SK-N-SH (cell line): ENCODE results near the gene ZBTB46. TPM values are rescaled to one million over a fixed set of nuclear protein-coding genes. Genes with fewer than 3 reads are reported as not detected.

Source experiments
- CTCF ChIA-PET: fragments of 300-600, 350-600 bp; formaldehyde crosslinking; extraction: SDS; loops from one replicate; lab custom pipeline; 2021; lab: Yijun Ruan, JAX
- POLR2A ChIA-PET: fragments of 350-600 bp; sonication (Branson Sonifier 250); formaldehyde crosslinking; extraction: SDS; loops from one replicate; lab custom pipeline; 2020; ENCODE audit warnings: antibody characterized with exemption, inconsistent platforms; lab: Yijun Ruan, JAX
- DNase-seq: peaks from one replicate; pipeline ENCODE4 v3.0.0; 2012
- H2AFZ ChIP-seq: fragments of 200-600 bp; sonication (generic); 2 replicates; pipeline ENCODE4 v1.8.1; 2016; ENCODE audit warnings: antibody characterized with exemption, mild to moderate bottlenecking, low read depth
- H3F3A ChIP-seq: fragments of 200-600 bp; sonication (generic); replicated peaks from 2 replicates; pipeline ENCODE3; 2016; ENCODE audit warnings: antibody characterized with exemption, mild to moderate bottlenecking; ENCODE audit not compliant: insufficient read depth
- H3K27ac ChIP-seq, 2 experiments: fragments of 200-500 bp in 1 of 2; fragments of 200-600 bp in 1 of 2; sonication (Bioruptor generic) in 1 of 2; sonication (generic), shearing (Covaris generic) in 1 of 2; 2 replicates each; pipeline versions ENCODE4 v1.5.1 to v1.6.1; 2014 to 2016; ENCODE audit warnings: low read depth in 2 of 2, inconsistent platforms in 1 of 2, low read length in 1 of 2, mild to moderate bottlenecking in 1 of 2, mixed read lengths in 1 of 2
- H3K27me3 ChIP-seq: fragments of 200-600 bp; sonication (generic), shearing (Covaris generic); 2 replicates; pipeline ENCODE4 v1.6.1; 2016; ENCODE audit warnings: mixed run types; ENCODE audit not compliant: insufficient read depth
- H3K36me3 ChIP-seq, 2 experiments: fragments of 200-500 bp in 1 of 2; fragments of 200-600 bp in 1 of 2; sonication (Bioruptor generic) in 1 of 2; sonication (generic) in 1 of 2; replicated peaks in 1 of 2; 2 replicates each; pipeline versions ENCODE3 to v1.5.1; 2014 to 2016; ENCODE audit warnings: low read length in 1 of 2, mild to moderate bottlenecking in 1 of 2; ENCODE audit not compliant: insufficient read depth in 2 of 2, control insufficient read depth in 1 of 2
- H3K4me1 ChIP-seq, 2 experiments: fragments of 200-500 bp in 1 of 2; fragments of 200-600 bp in 1 of 2; sonication (Bioruptor generic) in 1 of 2; sonication (generic), shearing (Covaris generic) in 1 of 2; 2 replicates each; pipeline versions ENCODE4 v1.5.1 to v1.6.1; 2014 to 2016; ENCODE audit warnings: low read depth in 1 of 2, low read length in 1 of 2, mixed run types in 1 of 2; ENCODE audit not compliant: insufficient read depth in 2 of 2, control insufficient read depth in 1 of 2
- H3K4me2 ChIP-seq: fragments of 200-600 bp; sonication (generic), shearing (Covaris generic); 2 replicates; pipeline ENCODE4 v1.6.1; 2017; ENCODE audit warnings: mixed run types
- H3K4me3 ChIP-seq, 2 experiments: fragments of 200-500 bp in 1 of 2; fragments of 200-600 bp in 1 of 2; sonication (Bioruptor generic) in 1 of 2; sonication (generic), shearing (Covaris generic) in 1 of 2; 2 replicates each; pipeline versions ENCODE4 v1.5.1 to v1.8.1; 2014 to 2016; ENCODE audit warnings: low read depth in 2 of 2, inconsistent platforms in 1 of 2, low read length in 1 of 2, mild to moderate bottlenecking in 1 of 2, mixed read lengths in 1 of 2, moderate library complexity in 1 of 2
- H3K79me2 ChIP-seq: fragments of 200-600 bp; sonication (generic); 2 replicates; pipeline ENCODE4 v1.8.1; 2017; ENCODE audit warnings: mild to moderate bottlenecking; ENCODE audit not compliant: insufficient read depth
- H3K9ac ChIP-seq: fragments of 200-600 bp; sonication (generic); 2 replicates; pipeline ENCODE4 v1.6.1; 2017; ENCODE audit warnings: mixed run types
- H3K9me2 ChIP-seq: fragments of 200-600 bp; sonication (generic); 2 replicates; pipeline ENCODE4 v1.6.1; 2017; ENCODE audit warnings: mixed run types
- H3K9me3 ChIP-seq: fragments of 200-600 bp; sonication (generic); 2 replicates; pipeline ENCODE4 v1.6.1; 2017; ENCODE audit warnings: mixed run types, mild to moderate bottlenecking, moderate library complexity
- H4K20me1 ChIP-seq: fragments of 200-600 bp; sonication (generic); 2 replicates; pipeline ENCODE4 v1.6.1; 2017; ENCODE audit warnings: mild to moderate bottlenecking, mixed run types; ENCODE audit not compliant: insufficient read depth
- EZH2phosphoT487 ChIP-seq: fragments of 200-600 bp; sonication (generic); IDR thresholded peaks from 2 replicates; pipeline ENCODE4 v1.6.1; 2017; ENCODE audit warnings: low read depth, mixed run types, mild to moderate bottlenecking, antibody characterized with exemption, moderate library complexity, borderline replicate concordance
- FOXJ3 ChIP-seq: sonication (generic); formaldehyde crosslinking; IDR thresholded peaks from 2 replicates; pipeline ENCODE4 v1.5.1; 2020; ENCODE audit warnings: mild to moderate bottlenecking, missing genetic modification reagents
- FOXM1 ChIP-seq: IDR thresholded peaks from 2 replicates; pipeline ENCODE4 v1.4.0; 2012; ENCODE audit warnings: low read depth, mild to moderate bottlenecking
- GATA2 ChIP-seq: sonication (generic); formaldehyde crosslinking; IDR thresholded peaks from 2 replicates; pipeline ENCODE4 v1.5.0; 2020; ENCODE audit warnings: mild to moderate bottlenecking, missing genetic modification reagents
- JUND ChIP-seq: IDR thresholded peaks from 2 replicates; pipeline ENCODE4 v1.4.0; 2012
- MAX ChIP-seq: IDR thresholded peaks from 2 replicates; pipeline ENCODE4 v1.4.0; 2012; ENCODE audit warnings: low read depth
- MEF2A ChIP-seq: IDR thresholded peaks from 2 replicates; pipeline ENCODE4 v1.4.0; 2012; ENCODE audit warnings: low read depth, borderline replicate concordance
- MXI1 ChIP-seq: IDR thresholded peaks from 2 replicates; pipeline ENCODE4 v1.6.1; 2012; ENCODE audit warnings: mild to moderate bottlenecking, low read depth, low read length, improper control_type of control experiment
- NFIC ChIP-seq: IDR thresholded peaks from 2 replicates; pipeline ENCODE4 v1.4.0; 2012; ENCODE audit warnings: borderline replicate concordance
- NRF1 ChIP-seq: IDR thresholded peaks from 2 replicates; pipeline ENCODE4 v1.6.1; 2012; ENCODE audit warnings: low read depth, mild to moderate bottlenecking, low read length
- PBX3 ChIP-seq: IDR thresholded peaks from 2 replicates; pipeline ENCODE4; 2012
- POLR2AphosphoS5 ChIP-seq: IDR thresholded peaks from 2 replicates; pipeline ENCODE4 v1.6.1; 2012; ENCODE audit warnings: low read depth, low read length
- RCOR1 ChIP-seq: fragments of 150-350 bp; IDR thresholded peaks from 2 replicates; pipeline ENCODE4 v1.6.1; 2017; ENCODE audit warnings: antibody characterized with exemption, low read length
- REST ChIP-seq: IDR thresholded peaks from 2 replicates; pipeline ENCODE4 v1.6.1; 2012; ENCODE audit warnings: mild to moderate bottlenecking, low read depth, low read length, moderate library complexity
- RXRA ChIP-seq: IDR thresholded peaks from 2 replicates; pipeline ENCODE4 v1.4.0; 2012; ENCODE audit warnings: low read depth, mild to moderate bottlenecking, borderline replicate concordance
- TAF1 ChIP-seq: IDR thresholded peaks from 2 replicates; pipeline ENCODE4 v1.6.1; 2012; ENCODE audit warnings: low read depth, mild to moderate bottlenecking, low read length, moderate library complexity, borderline replicate concordance
- TCF12 ChIP-seq: IDR thresholded peaks from 2 replicates; pipeline ENCODE4 v1.4.0; 2012
- TEAD4 ChIP-seq: IDR thresholded peaks from 2 replicates; pipeline ENCODE4 v1.4.0; 2012; ENCODE audit warnings: mild to moderate bottlenecking, borderline replicate concordance; ENCODE audit not compliant: insufficient read depth
- WGBS: methylation state at CpG from one replicate; pipeline ENCODE4 v1.1.6; 2017; ENCODE audit warnings: low lambda C conversion rate; 5-methylcytosine and 5-hydroxymethylcytosine counted together
- polyA plus RNA-seq, 3 experiments: library from polyadenylated mRNA; depleted of rRNA; stranded (reverse); fragments of >200 nt; gene quantifications; 2 replicates each; pipeline ENCODE4 v1.2.3, GENCODE V29; 2012
- TF ChIP-seq, protein P1 (sequence below): fragments of 200-600 bp; sonication (generic); IDR thresholded peaks from 2 replicates; pipeline ENCODE4 v1.6.1; 2017; ENCODE audit warnings: antibody characterized with exemption, mild to moderate bottlenecking, moderate library complexity

Gene ZBTB46
- polyA plus RNA-seq, 1 of the 3 experiments (the other 2 are of a cell fraction), result 0.15 TPM

GRCh38 chr20:63732118-63733095 lies 98.7 kb downstream of the ZBTB46 start:
- H3K27me3 ChIP-seq, result no peaks in the 10 kb centered on the region
- H3K4me1 ChIP-seq, result no peaks in the 10 kb centered on the region
- no peak overlapping the region for H2AFZ ChIP-seq
- ChIA-PET POLR2A (no interaction called here), CTCF (no interaction called here)
- no peaks in the 10 kb centered on the region for H3K9me2 ChIP-seq
- H3K27ac ChIP-seq, result no peak overlapping the region
- 91% methylated on average over 38 of the region's 38 CpGs for WGBS
- peaks cover 17 to 18% of the 10 kb centered on the region in 2 experiments for H3K36me3 ChIP-seq
- H3K4me3 ChIP-seq, result no peak overlapping the region
- H3K4me2 ChIP-seq, result no peak overlapping the region
- peaks cover 16% of the 10 kb centered on the region for H3F3A ChIP-seq
- H3K79me2 ChIP-seq, result peaks cover 42% of the 10 kb centered on the region
- peaks cover 8% of the 10 kb centered on the region; the same call in 1 of the 2 replicates for H4K20me1 ChIP-seq
- H3K9me3 ChIP-seq, result no peaks in the 10 kb centered on the region
- no peak for DNase-seq
- no peak overlapping the region for H3K9ac ChIP-seq
- TF ChIP-seq NFIC (no peak), POLR2AphosphoS5 (no peak), EZH2phosphoT487 (no peak), FOXM1 (no peak)
- TF ChIP-seq, all 33 proteins: peak for 0

- no peak overlapping the region for H3K4me3 ChIP-seq
- 90% methylated on average over 5 of the region's 5 CpGs for WGBS
- no peak overlapping the region for H3K4me2 ChIP-seq
- POLR2A ChIA-PET, result no interaction called here
- peaks cover 18 to 19% of the 10 kb centered on the region in 2 experiments for H3K36me3 ChIP-seq
- peaks cover 52% of the 10 kb centered on the region for H3K79me2 ChIP-seq
- H3K27me3 ChIP-seq, result no peaks in the 10 kb centered on the region
- no peaks in the 10 kb centered on the region for H3K4me1 ChIP-seq
- H3K27ac ChIP-seq, result no peak overlapping the region
- DNase-seq, result no peak
- CTCF ChIA-PET, result no interaction called here
- H4K20me1 ChIP-seq, result peaks cover 8% of the 10 kb centered on the region; the same call in 1 of the 2 replicates
- H3F3A ChIP-seq, result peaks cover 16% of the 10 kb centered on the region
- no peak overlapping the region for H2AFZ ChIP-seq
- H3K9me2 ChIP-seq, result no peaks in the 10 kb centered on the region
- H3K9me3 ChIP-seq, result no peaks in the 10 kb centered on the region
- H3K9ac ChIP-seq, result no peak overlapping the region
- no peak for TF ChIP-seq REST
- TF ChIP-seq, protein P1, sequence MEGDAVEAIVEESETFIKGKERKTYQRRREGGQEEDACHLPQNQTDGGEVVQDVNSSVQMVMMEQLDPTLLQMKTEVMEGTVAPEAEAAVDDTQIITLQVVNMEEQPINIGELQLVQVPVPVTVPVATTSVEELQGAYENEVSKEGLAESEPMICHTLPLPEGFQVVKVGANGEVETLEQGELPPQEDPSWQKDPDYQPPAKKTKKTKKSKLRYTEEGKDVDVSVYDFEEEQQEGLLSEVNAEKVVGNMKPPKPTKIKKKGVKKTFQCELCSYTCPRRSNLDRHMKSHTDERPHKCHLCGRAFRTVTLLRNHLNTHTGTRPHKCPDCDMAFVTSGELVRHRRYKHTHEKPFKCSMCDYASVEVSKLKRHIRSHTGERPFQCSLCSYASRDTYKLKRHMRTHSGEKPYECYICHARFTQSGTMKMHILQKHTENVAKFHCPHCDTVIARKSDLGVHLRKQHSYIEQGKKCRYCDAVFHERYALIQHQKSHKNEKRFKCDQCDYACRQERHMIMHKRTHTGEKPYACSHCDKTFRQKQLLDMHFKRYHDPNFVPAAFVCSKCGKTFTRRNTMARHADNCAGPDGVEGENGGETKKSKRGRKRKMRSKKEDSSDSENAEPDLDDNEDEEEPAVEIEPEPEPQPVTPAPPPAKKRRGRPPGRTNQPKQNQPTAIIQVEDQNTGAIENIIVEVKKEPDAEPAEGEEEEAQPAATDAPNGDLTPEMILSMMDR, result no peak
- no peak for TF ChIP-seq JUND
- TF ChIP-seq RCOR1, result no peak
- TF ChIP-seq MAX, result no peak
- TF ChIP-seq TCF12, result no peak
- TF ChIP-seq NFIC, result no peak
- TF ChIP-seq TEAD4, result no peak
- TF ChIP-seq FOXJ3 (CRISPR knock-in tag), result no peak
- TF ChIP-seq GATA2 (CRISPR knock-in tag), result no peak
- no peak for TF ChIP-seq MXI1
- TF ChIP-seq PBX3, result no peak
- no peak for TF ChIP-seq RXRA
- TF ChIP-seq MEF2A, result no peak
- TF ChIP-seq NRF1, result no peak
- no peak for TF ChIP-seq TAF1
Measured at GRCh38 chr20:63731410-63731809, 99.7 kb downstream of the ZBTB46 start.
